ENCODE results near the gene ERLEC1.
A peak's percentile ranks its signal among the peaks of the same experiment; 100 is the strongest.
"Not testable (repeated sequence)": the region's sequence is repeated elsewhere in the genome, so short reads cannot be mapped to it uniquely, and the experiment has no call there.

Gene ERLEC1

GRCh38 chr2:53786705-53787613, at the start of gene ERLEC1, which contains the start of gene ASB3:
Gene ERLEC1, plus strand, starts transcription at chr2:53787044. Its CDS starts 167 bp downstream, at chr2:53787211.
Gene ASB3, minus strand, starts transcription at chr2:53786953. Its CDS starts 21,381 bp downstream, at chr2:53765572.
- DNase-seq = peak; percentile 94

GRCh38 chr2:53737091-53737490, 49.8 kb upstream of the ERLEC1 start:
- no peak for DNase-seq

GRCh38 chr2:53739032-53739431, 47.8 kb upstream of the ERLEC1 start:
- no peak for DNase-seq

GRCh38 chr2:53740170-53740569, 46.7 kb upstream of the ERLEC1 start:
- DNase-seq = no peak

- no peak for DNase-seq
These were observed 42.3 kb upstream of the ERLEC1 start for GRCh38 chr2:53744395-53745065.

- no peak for DNase-seq
These were observed 36.6 kb upstream of the ERLEC1 start for GRCh38 chr2:53750041-53750768.

- no peak for DNase-seq
These were observed 35.1 kb upstream of the ERLEC1 start for GRCh38 chr2:53751728-53752127.

GRCh38 chr2:53752385-53752784, 34.5 kb upstream of the ERLEC1 start:
- DNase-seq = no peak

GRCh38 chr2:53753041-53753440, 33.8 kb upstream of the ERLEC1 start:
- no peak for DNase-seq

GRCh38 chr2:53755121-53755520, 31.7 kb upstream of the ERLEC1 start:
- no peak for DNase-seq

GRCh38 chr2:53756644-53757043, 30.2 kb upstream of the ERLEC1 start:
- DNase-seq = no peak

- DNase-seq = not testable (repeated sequence)
These were observed 29.6 kb upstream of the ERLEC1 start for GRCh38 chr2:53757206-53757605.

- DNase-seq = no peak
These were observed 21.1 kb upstream of the ERLEC1 start for GRCh38 chr2:53765767-53766166.

GRCh38 chr2:53767405-53768241, 19.2 kb upstream of the ERLEC1 start, which contains the start of gene CHAC2:
Gene CHAC2, plus strand, starts transcription at chr2:53767804. Its CDS starts 83 bp downstream, at chr2:53767887.
- peak; percentile 87 for DNase-seq

GRCh38 chr2:53768242-53768542, 18.7 kb upstream of the ERLEC1 start:
- no peak for DNase-seq

- DNase-seq = no peak
These were observed 17.4 kb upstream of the ERLEC1 start for GRCh38 chr2:53769318-53769945.

- no peak for DNase-seq
These were observed 16.6 kb upstream of the ERLEC1 start for GRCh38 chr2:53770264-53770663.

- no peak for DNase-seq
These were observed 9.7 kb upstream of the ERLEC1 start for GRCh38 chr2:53777134-53777533.

- DNase-seq = no peak
These were observed 8.2 kb upstream of the ERLEC1 start for GRCh38 chr2:53778536-53779162.

GRCh38 chr2:53780056-53780455, 6.8 kb upstream of the ERLEC1 start:
- no peak for DNase-seq

GRCh38 chr2:53782676-53783075, 4.2 kb upstream of the ERLEC1 start:
- DNase-seq = no peak

All from right forelimb (tissue), 1 donor.